HG03159 (cell line): Measurements from ENCODE around the gene SERPINA1.

ENCODE experiments used
- ATAC-seq: cut with Tn5 transposase; IDR thresholded peaks from one replicate; pipeline ENCODE4 v1.9.1; 2021; ENCODE audit warnings: mild to moderate bottlenecking, moderate library complexity; ENCODE audit not compliant: unreplicated experiment

The SERPINA1 gene

DNA sequence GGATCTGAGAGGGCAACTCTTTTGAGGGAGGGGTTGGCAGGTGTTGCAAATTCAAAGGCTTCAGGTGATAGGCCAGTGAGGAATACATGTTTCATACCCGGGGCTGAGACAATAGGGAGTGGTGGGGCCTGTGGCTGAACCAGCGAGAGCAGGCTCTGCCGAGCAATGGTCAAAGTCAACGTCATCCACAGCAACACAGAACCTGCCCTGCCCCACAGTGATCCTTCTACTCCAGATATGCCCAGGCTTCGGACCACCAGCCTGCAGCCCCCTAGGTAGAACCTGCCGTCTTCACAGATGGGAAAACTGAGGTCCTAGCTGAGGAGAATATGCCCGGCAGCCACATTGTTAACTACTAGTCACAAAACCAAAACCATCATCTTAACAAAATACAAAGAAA lies 4.1 kb downstream of the SERPINA1 start:
- no peak for ATAC-seq

DNA sequence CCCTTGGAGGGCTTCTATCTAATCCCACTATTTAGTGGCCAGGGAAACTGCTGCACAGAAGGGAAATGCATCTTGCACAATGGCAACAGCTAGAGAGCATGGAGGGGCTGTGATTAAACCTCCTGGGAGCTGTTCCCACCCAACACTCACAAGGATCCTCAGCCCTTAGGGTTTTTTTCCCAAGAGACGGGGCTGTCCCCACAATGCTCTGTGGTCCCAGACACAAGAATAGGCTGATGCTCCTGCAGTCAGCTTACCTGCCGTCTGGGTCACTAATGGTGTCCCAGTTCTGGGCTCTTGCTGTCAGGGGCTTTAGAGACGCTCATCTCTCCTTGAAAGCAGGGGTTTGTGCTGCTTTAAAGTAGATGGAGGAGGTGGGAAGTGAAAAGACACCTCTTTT lies 4.6 kb downstream of the SERPINA1 start:
- no peak for ATAC-seq

DNA sequence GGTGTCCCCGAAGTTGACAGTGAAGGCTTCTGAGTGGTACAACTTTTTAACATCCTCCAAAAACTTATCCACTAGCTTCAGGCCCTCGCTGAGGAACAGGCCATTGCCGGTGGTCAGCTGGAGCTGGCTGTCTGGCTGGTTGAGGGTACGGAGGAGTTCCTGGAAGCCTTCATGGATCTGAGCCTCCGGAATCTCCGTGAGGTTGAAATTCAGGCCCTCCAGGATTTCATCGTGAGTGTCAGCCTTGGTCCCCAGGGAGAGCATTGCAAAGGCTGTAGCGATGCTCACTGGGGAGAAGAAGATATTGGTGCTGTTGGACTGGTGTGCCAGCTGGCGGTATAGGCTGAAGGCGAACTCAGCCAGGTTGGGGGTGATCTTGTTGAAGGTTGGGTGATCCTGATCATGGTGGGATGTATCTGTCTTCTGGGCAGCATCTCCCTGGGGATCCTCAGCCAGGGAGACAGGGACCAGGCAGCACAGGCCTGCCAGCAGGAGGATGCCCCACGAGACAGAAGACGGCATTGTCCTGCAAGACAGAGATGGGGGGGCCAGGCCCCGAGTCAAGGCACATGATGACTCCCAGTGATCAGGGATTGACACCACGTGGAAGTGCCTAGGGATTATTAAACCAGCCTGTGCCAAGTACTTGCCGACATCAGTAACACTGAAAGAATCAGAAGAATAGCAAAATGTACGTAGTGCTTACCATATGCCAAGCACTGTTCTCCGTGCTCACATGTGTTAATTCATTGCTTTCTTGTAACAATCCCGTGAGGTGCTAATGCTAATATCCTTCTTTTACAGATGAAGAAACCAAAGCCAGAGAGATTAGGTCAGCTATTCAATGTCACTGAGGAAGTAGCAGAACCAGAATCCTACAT lies 5.4 kb downstream of the SERPINA1 start:
- ATAC-seq: no peak

DNA sequence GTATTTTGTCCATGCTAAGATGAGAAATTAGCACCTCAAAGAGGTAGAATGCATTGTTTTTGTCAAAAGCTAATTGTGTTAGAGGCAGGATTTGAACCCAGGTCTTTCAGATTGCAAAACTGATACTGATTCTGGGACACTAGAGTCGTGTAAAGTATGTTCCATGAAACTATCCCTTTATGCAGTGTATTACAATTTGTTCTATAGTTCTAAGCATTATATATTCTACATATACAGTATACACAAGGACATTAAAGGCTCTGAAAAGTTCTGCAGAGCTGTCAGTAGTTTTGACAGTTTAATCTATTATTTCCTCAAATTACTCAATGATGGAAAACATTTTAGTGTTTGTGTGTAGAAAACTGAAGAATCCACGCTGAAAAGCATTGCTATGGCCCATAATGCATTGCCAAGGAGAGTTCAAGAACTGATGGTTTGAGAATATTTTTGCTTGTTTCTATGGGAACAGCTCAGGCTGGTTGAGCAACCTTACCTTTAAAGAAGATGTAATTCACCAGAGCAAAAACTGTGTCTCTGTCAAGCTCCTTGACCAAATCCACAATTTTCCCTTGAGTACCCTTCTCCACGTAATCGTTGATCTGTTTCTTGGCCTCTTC lies 6.2 kb downstream of the SERPINA1 start:
- ATAC-seq: no peak

DNA sequence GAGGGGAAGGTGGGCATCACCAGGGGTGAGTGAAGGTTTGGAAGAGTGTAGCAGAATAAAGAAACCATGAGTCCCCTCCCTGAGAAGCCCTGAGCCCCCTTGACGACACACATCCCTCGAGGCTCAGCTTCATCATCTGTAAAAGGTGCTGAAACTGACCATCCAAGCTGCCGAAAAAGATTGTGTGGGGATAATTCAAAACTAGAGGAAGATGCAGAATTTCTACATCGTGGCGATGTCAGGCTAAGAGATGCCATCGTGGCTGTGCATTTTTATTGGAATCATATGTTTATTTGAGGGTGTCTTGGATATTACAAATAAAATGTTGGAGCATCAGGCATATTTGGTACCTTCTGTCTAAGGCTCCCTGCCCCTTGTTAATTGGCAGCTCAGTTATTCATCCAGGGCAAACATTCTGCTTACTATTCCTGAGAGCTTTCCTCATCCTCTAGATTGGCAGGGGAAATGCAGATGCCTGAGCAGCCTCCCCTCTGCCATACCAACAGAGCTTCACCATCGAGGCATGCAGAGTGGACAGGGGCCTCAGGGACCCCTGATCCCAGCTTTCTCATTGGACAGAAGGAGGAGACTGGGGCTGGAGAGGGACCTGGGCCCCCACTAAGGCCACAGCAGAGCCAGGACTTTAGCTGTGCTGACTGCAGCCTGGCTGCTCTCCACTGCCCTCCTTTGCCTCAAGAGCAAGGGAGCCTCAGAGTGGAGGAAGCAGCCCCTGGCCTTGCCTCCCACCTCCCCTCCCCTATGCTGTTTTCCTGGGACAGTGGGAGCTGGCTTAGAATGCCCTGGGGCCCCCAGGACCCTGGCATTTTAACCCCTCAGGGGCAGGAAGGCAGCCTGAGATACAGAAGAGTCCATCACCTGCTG lies 7.0 kb downstream of the SERPINA1 start:
- no peak for ATAC-seq

DNA sequence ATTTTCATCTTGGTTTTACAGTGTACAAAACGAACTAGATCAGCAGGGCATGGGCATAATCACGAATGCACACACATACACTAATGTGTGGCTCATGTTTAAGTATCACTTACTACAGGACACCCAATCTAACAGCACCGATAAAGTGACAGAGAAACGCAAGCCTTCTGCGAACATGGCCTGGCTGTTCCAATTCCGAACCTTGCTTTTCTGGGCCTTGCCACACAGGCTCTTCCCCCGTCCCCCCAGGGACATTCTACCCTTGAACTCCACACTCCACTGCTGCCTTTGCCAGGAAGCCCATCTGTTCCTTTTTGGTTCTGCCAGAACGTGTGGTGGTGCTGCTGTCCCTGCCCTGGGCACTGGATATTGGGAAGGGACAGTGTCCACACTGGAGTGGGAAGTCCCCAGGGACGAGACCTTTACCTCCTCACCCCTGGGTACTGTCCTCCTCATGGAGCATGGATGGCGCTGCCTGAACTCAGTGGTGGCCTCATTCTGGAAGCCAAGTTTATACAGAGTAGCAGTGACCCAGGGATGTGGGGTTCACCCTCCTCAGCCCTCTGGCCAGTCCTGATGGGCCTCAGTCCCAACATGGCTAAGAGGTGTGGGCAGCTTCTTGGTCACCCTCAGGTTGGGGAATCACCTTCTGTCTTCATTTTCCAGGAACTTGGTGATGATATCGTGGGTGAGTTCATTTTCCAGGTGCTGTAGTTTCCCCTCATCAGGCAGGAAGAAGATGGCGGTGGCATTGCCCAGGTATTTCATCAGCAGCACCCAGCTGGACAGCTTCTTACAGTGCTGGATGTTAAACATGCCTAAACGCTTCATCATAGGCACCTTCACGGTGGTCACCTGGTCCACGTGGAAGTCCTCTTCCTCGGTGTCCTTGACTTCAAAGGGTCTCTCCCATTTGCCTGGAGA lies 7.9 kb downstream of the SERPINA1 start:
- no peak for ATAC-seq

DNA sequence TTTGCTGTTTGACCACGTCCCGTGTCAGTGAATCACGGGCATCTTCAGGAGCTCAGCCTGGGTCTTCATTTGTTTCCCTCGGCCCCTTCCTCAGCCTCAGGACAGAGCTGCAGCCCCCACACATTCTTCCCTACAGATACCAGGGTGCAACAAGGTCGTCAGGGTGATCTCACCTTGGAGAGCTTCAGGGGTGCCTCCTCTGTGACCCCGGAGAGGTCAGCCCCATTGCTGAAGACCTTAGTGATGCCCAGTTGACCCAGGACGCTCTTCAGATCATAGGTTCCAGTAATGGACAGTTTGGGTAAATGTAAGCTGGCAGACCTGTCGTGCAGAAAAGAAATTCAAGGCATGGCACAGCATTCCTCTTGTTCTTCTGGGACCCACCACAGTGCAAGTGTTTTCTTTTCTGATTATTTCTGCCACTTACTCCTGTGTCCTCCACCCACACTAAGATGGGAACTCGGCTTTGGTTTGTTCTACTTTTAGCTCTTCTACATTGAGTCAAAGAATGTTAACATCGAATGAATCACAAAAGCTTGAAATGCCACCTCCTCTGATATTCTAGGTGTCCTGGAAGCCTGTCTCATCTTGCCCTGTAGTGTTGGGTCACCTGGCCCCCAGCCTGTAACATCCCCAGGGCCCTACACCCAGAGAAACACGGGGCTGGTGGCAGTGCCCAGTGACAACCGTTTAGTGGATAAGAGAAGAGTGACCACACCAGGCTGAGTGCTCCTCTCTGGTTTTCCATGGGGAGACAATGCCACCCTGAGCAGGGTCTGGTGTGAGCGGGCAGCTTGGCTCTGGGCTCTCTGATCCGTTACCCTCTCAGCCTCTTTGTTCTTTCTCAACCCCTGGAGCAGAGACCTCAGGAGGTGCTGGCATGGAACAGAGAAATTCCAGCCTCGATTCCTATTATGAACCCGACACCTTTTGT lies 8.8 kb downstream of the SERPINA1 start:
- no peak for ATAC-seq

DNA sequence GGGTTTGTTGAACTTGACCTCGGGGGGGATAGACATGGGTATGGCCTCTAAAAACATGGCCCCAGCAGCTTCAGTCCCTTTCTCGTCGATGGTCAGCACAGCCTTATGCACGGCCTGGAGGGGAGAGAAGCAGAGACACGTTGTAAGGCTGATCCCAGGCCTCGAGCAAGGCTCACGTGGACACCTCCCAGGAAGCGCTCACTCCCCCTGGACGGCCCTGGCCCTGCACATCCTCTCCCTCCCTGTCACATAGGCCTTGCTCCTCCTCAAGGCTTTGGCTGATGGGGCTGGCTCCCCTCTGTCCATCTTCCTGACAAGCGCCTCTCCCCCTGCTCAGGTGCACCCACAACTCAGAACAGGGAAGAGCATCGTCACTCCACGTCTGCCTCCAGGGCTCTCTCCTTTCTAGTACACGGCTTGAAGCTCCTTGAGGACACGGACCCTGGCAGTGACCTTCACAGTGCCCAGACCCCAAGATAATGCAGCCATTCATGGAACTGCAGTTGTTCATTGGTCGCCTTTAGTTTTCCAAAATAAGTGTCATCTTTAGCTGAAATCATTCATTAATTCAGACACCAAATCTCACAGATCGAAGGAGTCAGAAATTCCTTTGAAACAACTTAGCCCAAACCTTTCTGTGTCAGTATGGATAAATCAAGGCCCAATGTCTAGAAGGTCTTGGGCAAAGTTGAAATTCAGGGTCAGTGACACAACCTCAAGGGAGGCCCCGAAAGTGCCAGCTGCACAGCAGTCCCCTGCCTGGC lies 9.7 kb downstream of the SERPINA1 start:
- no peak for ATAC-seq

DNA sequence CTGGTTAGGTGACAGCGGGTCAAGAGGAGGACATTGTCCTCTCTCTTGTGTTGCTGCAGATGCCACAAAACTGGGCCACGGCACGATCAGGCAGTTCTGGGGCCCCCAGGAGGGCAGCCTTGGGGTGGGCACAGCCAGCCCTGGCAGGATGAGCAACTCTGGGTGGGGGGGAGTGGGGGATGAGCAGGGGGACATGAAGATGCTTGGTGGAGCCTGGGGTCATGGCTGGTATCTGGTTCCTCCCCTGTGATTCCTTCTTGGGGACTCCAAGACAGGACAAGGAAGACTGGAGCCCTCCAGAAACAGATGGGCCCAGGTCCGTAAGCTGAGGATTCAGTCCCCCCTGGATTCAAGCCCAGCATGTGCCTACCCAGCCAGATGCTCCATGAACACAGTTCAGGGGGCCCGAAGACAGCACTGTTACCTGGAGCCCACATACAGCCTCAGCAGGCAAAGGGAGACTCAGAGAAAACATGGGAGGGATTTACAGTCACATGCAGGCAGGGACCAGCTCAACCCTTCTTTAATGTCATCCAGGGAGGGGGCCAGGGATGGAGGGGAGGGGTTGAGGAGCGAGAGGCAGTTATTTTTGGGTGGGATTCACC lies 10.4 kb downstream of the SERPINA1 start:
- no peak for ATAC-seq

DNA sequence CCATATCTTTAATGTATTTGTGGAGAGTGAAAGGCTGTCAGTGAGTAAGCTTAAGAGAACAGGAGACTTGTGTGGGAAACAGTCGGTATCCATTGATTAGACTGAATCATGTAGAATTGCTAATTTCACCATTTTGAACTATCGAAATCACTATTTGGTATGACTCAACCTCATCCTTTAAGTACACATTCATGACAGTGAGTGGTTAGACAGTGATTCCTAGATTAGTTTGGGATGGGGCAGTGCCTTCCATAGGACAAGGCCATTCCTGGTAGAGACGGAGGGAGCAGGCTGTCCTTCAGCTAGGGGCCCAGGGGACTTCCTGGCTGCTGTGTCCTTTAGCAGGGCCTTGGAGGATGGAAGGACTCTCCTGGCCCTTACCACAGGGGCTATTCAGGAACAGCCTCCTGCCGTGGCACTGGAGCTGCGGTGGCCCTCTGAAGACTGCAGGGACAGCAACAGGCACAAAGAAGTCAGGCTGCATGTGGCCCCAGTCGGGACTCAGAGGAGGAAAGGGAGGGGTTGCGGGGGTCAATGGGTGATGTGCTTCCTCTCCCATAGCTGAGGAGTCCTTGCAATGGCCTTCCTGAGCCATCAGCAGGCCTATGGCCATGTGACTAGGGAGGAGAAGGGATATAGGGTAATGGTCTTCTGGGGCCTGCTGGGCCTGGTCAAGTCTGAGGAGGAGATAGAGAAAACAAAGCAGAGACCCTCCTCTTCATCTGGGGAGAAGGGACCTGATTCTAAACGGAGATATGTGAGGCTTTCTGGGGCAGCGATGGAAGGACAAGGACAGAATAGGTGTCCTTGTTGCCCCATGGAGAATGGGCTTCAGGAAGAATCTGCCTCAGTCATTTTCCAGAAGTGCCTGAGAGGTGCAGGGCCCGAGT lies 11.2 kb downstream of the SERPINA1 start:
- ATAC-seq: no peak

DNA sequence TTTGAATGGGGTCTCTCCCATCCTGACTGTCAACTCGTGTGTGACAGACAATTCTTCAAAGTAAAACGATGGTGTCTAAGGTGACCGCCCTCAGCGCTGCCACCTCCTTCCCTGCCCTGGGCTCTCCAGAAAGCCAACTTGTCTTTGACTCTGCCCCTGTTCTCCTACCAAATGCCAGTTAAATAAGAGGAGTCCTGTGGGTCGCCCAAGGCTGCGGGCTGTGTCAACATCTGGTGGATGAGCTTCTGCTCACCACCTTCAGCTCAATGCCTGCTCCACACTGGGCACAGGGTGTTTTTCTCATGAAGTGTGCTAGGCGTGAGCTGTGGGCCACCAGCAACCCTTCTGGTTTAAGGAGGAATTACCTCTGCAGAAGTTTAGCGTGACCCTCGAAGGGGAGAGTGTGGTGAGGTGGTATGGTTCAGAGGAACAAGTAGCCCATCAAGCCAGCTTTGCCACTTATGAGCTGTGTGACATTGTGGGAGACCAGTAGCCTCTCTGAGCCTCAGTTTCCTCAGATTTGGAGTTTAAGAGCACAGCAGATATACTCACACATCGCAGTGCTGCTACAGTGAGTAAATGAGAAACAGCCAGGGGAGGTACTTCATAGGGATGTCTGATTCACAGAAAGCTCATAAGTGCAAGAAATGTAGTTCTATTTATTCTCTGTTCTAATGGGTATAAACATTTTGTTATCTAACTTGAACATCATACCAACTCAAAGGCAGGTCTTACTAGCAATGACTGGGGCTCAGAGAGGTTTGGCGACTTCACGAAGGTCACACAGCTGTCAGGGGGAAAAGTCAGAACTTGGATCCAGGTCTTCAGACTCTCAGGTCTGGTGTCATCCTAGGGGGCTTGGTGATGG lies 12.1 kb downstream of the SERPINA1 start:
- no peak for ATAC-seq

DNA sequence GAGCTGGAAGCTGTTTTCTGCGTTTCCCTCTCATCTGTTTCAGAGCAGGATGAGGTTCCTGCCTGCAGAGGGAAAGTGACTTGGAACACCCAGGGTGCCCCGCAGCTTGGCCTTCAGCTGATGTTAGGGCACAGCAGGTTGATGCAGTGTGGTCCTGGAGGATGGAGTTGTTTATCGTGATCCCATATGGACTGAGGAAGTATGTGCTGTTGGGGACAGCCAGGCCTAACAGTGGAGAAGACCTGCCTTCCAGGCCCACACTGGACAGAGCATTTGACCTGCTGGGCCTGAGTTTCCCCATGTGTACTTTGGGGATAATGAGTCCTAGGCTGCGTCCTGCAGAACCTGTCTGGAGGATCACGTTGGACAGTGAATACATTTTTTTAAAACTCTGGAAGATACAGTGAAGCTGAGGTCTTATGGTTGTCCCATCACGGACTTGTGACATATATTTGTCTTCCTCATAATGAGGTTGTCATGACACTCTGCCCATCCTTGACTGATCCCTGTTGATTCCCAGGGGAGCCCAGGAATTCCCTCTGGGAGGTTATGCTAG lies 12.8 kb downstream of the SERPINA1 start:
- no peak for ATAC-seq

DNA sequence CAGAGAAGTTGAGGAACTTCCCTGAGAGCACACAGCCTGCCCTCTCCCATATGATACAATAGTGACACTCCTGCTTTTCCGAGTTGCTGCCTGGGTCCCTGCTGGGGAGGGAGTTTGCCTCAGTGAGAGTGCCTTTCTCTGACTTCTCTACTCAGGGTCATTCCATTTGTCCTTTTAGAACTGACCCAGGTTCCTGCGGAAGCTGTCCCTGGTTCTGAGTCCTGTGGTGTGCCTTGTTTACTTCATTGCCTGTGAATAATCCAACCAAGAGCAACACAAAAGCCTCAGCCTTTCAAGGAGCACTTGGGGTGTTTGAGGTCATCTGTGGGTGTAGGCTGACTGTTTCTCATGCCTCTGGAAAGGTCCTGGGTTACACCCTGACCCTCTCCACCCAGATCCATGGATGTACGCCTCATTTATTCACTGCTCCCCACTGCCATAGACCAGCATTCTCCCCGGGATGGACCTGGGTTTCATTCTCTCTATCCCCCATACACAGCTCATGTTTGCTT lies 13.6 kb downstream of the SERPINA1 start:
- no peak for ATAC-seq

DNA sequence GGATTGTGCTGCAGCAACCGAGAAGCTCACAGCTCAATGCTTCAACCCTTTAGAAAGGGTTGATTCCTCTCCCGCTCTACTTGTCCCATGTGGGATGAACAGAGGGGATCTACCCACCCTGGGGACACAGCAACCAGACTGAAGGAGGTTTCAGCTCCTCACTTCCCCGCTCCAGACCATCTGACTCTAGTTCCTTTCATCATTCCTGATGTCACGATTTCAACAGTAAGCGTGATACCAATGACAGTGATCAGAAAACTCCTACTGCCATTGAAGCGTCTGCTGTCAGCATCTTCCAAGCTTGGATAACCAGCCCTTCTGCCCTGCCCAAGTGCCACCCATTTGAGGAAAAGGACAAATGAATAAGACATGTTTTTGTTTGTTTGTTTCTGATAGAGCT lies 14.3 kb downstream of the SERPINA1 start:
- no peak for ATAC-seq

DNA sequence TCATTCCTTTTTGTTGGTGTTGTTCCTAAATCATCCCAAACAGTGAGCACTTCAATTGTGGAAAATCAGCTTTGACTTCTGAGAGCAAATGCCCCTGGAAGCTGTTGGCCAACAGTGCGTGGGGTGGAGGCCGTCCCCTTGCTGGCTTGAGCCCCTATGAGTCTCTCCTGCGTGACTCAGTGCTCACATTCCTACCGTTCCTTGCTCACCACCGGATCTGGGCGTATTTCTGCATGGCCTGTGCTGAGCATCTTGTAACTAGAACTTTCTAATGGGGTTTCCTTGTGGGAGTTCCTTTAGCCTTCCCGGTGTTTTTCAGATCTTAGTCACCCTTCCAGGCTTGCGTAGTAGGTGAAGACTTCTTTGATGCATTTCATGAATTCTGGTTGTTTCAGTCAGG lies 14.7 kb downstream of the SERPINA1 start:
- ATAC-seq: no peak
